Stomach (tissue), 9 donors: ENCODE results near the gene SEMA5A. TPM values are rescaled to one million over a fixed set of nuclear protein-coding genes. Genes with fewer than 3 reads are reported as not detected.

Experiments used
- DNase-seq, 2 donors: peaks; one replicate each; pipeline versions ENCODE4 v3.0.0 to v3.0.0-alpha.2; 2013 to 2019
- H3K27ac ChIP-seq, 5 donors: fragments of 200-600 bp in 4 of 5; sonication (generic) in 4 of 5; one replicate each; pipeline ENCODE4 v1.5.1; 2013 to 2019; ENCODE audit warnings: mild to moderate bottlenecking in 1 of 5, moderate library complexity in 1 of 5
- H3K27me3 ChIP-seq, 3 donors: fragments of 200-600 bp; sonication (generic); one replicate each; pipeline ENCODE4 v1.5.1; 2017 to 2019; ENCODE audit warnings: mixed run types in 1 of 3
- H3K36me3 ChIP-seq, 4 donors: fragments of 200-600 bp; sonication (generic); 1 replicate in 3 of 4; 2 replicates in 1 of 4; pipeline ENCODE4 v1.5.1; 2016 to 2019
- H3K4me1 ChIP-seq, 4 donors: fragments of 200-600 bp; sonication (generic); one replicate each; pipeline ENCODE4 v1.5.1; 2016 to 2019
- H3K4me3 ChIP-seq, 4 donors: fragments of 200-600 bp; sonication (generic) in 3 of 4; one replicate each; pipeline ENCODE4 v1.5.1; 2016 to 2019; ENCODE audit warnings: mild to moderate bottlenecking in 1 of 4
- H3K9me3 ChIP-seq, 4 donors: fragments of 200-600 bp; sonication (generic); one replicate each; pipeline ENCODE4 v1.5.1; 2016 to 2019
- CTCF ChIP-seq, 7 experiments: fragments of 450-650 bp in 4 of 7; fragments of 200-600 bp in 3 of 7; sonication (generic) in 3 of 7; IDR thresholded peaks; one replicate each; pipeline ENCODE4 v1.5.1; 2016 to 2019; ENCODE audit warnings: antibody characterized with exemption in 7 of 7, control low read depth in 2 of 7, mild to moderate bottlenecking in 1 of 7
- EP300 ChIP-seq: sonication (generic); formaldehyde crosslinking; IDR thresholded peaks from one replicate; pipeline ENCODE4 v1.6.1; 2017; ENCODE audit warnings: antibody characterized with exemption
- POLR2A ChIP-seq, 4 donors: fragments of 450-650 bp; IDR thresholded peaks; one replicate each; pipeline ENCODE4 v1.6.1; 2016; ENCODE audit warnings: antibody characterized with exemption in 4 of 4, control low read depth in 2 of 4, mild to moderate bottlenecking in 1 of 4, moderate library complexity in 1 of 4
- POLR2AphosphoS5 ChIP-seq, 3 donors: sonication (generic); formaldehyde crosslinking; IDR thresholded peaks; one replicate each; pipeline ENCODE4 v1.6.1; 2016; ENCODE audit warnings: antibody characterized with exemption in 3 of 3
- WGBS, 5 donors: extraction: QIAGEN DNeasy Blood & Tissue Kit in 3 of 5; methylation state at CpG; one replicate each; pipeline versions ENCODE4 v1.1.5 to v1.1.7; 2013 to 2018; 5-methylcytosine and 5-hydroxymethylcytosine counted together
- intact Hi-C: fragments of 100-400 bp; cut with DNase I; formaldehyde crosslinking; loops from one replicate; pipeline ENCODE4 v1.15.1; 2023; ENCODE audit warnings: low total_unique reads
- polyA plus RNA-seq, 3 donors: library from polyadenylated mRNA; stranded (reverse); fragments of 200-250 nt; gene quantifications; one replicate each; pipeline ENCODE4 v1.2.3, GENCODE V29; 2013
- total RNA-seq, 5 donors: library from RNA; depleted of rRNA; stranded (reverse); fragments of >200 nt; gene quantifications; one replicate each; pipeline versions ENCODE4 v1.1.0 to v1.2.3, GENCODE V29; 2014 to 2016
- donor health status: healthy with polysubstance abuse.
- donor health status: Bipolar disorder and iron deficiency.
- donor health status: healthy.

Gene SEMA5A
- total and polyA plus RNA-seq, 8 donors = 0.62 to 26.4 (median 3.2) TPM

GRCh38 chr5:9392625-9393024 lies 153.2 kb downstream of the SEMA5A start:
- H3K9me3 ChIP-seq = no peaks in the 10 kb centered on the region
- no peaks in the 10 kb centered on the region for H3K36me3 ChIP-seq
- H3K4me1 ChIP-seq = no peaks in the 10 kb centered on the region
- no peak overlapping the region for H3K4me3 ChIP-seq
- no peaks in the 10 kb centered on the region for H3K27me3 ChIP-seq
- no peak overlapping the region for H3K27ac ChIP-seq
- WGBS, 5 donors = 83 to 95% (median 84%) methylated on average over 1 of the region's 1 CpG
- DNase-seq = no peak
- intact Hi-C loops = no loop called here
- no peak for TF ChIP-seq CTCF (IDR thresholded peaks at IDR 0.05)
- no peak for TF ChIP-seq POLR2A (IDR thresholded peaks at IDR 0.05)
- no peak for TF ChIP-seq EP300
- no peak for TF ChIP-seq POLR2AphosphoS5 (IDR thresholded peaks at IDR 0.05)

- no peak overlapping the region for H3K27ac ChIP-seq
- 89 to 95% (median 94%) methylated on average over 4 of the region's 4 CpGs for WGBS, 5 donors
Observed at GRCh38 chr5:9391080-9391479, 154.8 kb downstream of the SEMA5A start.

GRCh38 chr5:9390113-9390512 lies 155.8 kb downstream of the SEMA5A start:
- intact Hi-C loops = no loop called here
- no peak for DNase-seq
- Histone ChIP-seq H3K9me3 (no peaks in the 10 kb centered on the region), H3K36me3 (no peaks in the 10 kb centered on the region), H3K4me1 (no peaks in the 10 kb centered on the region), H3K27me3 (no peaks in the 10 kb centered on the region), H3K4me3 (no peak overlapping the region), H3K27ac (no peak overlapping the region)
- TF ChIP-seq EP300 (no peak), POLR2AphosphoS5 (IDR thresholded peaks at IDR 0.05) (no peak), POLR2A (IDR thresholded peaks at IDR 0.05) (no peak), CTCF (IDR thresholded peaks at IDR 0.05) (no peak)
- 48 to 74% (median 52%) methylated on average over 1 of the region's 1 CpG for WGBS, 5 donors

More at GRCh38 chr5:9391080-9391479, 154.8 kb downstream of the SEMA5A start:
- intact Hi-C loops = no loop called here
- no peaks in the 10 kb centered on the region for H3K9me3 ChIP-seq
- H3K4me3 ChIP-seq = no peak overlapping the region
- no peaks in the 10 kb centered on the region for H3K36me3 ChIP-seq
- no peak for TF ChIP-seq POLR2AphosphoS5 (IDR thresholded peaks at IDR 0.05)
- TF ChIP-seq EP300 = no peak
- no peak for TF ChIP-seq CTCF (IDR thresholded peaks at IDR 0.05)
- no peak for TF ChIP-seq POLR2A (IDR thresholded peaks at IDR 0.05)
- H3K4me1 ChIP-seq = no peaks in the 10 kb centered on the region
- no peak for DNase-seq
- H3K27me3 ChIP-seq = no peaks in the 10 kb centered on the region

- no peaks in the 10 kb centered on the region for H3K9me3 ChIP-seq
- TF ChIP-seq EP300 (no peak), POLR2AphosphoS5 (IDR thresholded peaks at IDR 0.05) (no peak), POLR2A (IDR thresholded peaks at IDR 0.05) (no peak), CTCF (IDR thresholded peaks at IDR 0.05) (no peak)
- 60 to 74% (median 70%) methylated on average over 5 of the region's 5 CpGs for WGBS, 5 donors
- H3K4me1 ChIP-seq = no peaks in the 10 kb centered on the region
- no peaks in the 10 kb centered on the region for H3K36me3 ChIP-seq
- no peak overlapping the region for H3K27ac ChIP-seq
- no peak overlapping the region for H3K4me3 ChIP-seq
- DNase-seq = no peak
- no peaks in the 10 kb centered on the region for H3K27me3 ChIP-seq
- intact Hi-C loops = no loop called here
Observed at GRCh38 chr5:9388941-9389674, 156.8 kb downstream of the SEMA5A start.
